Astrocyte (in vitro differentiated cells and primary cell): Measurements from ENCODE around the gene IMMP2L.

ENCODE experiments used
- CTCF ChIP-seq: IDR thresholded peaks from 2 replicates; pipeline ENCODE4 v1.5.1; 2011; ENCODE audit warnings: low read depth, mild to moderate bottlenecking, inconsistent platforms, low read length, moderate library complexity; ENCODE audit not compliant: insufficient read depth
- EZH2 ChIP-seq: IDR thresholded peaks from 2 replicates; pipeline ENCODE4 v1.6.1; 2012; ENCODE audit warnings: mild to moderate bottlenecking, low read length, inconsistent platforms; ENCODE audit not compliant: insufficient read depth

- TF ChIP-seq EZH2, result no peak
- no peak for TF ChIP-seq CTCF
These were observed 719.5 kb downstream of the IMMP2L start for GRCh38 chr7:110842796-110843195.
